Ascending aorta (tissue), 2 donors: Measurements from ENCODE around the gene CFAP52. TPM values are rescaled to one million over a fixed set of nuclear protein-coding genes. Genes with fewer than 3 reads are reported as not detected.

Source experiments
- DNase-seq, 2 donors: peaks; one replicate each; pipeline ENCODE4 v3.0.0-alpha.2; 2019; ENCODE audit warnings: low spot score in 2 of 2
- H3K27ac ChIP-seq, 2 donors: fragments of 200-600 bp; sonication (generic); one replicate each; pipeline ENCODE4 v1.5.1; 2016 to 2017; ENCODE audit warnings: mild to moderate bottlenecking in 1 of 2
- H3K27me3 ChIP-seq: fragments of 200-600 bp; sonication (generic); one replicate; pipeline ENCODE4 v1.5.1; 2017
- H3K36me3 ChIP-seq, 2 donors: fragments of 200-600 bp; sonication (generic); one replicate each; pipeline ENCODE4 v1.5.1; 2016
- H3K4me1 ChIP-seq, 2 donors: fragments of 200-600 bp; sonication (generic); one replicate each; pipeline ENCODE4 v1.5.1; 2016 to 2017; ENCODE audit warnings: mild to moderate bottlenecking in 1 of 2
- H3K4me3 ChIP-seq, 2 donors: fragments of 200-600 bp; sonication (generic); one replicate each; pipeline ENCODE4 v1.5.1; 2016 to 2017; ENCODE audit warnings: mild to moderate bottlenecking in 1 of 2
- H3K9me3 ChIP-seq, 2 donors: fragments of 200-600 bp; sonication (generic); one replicate each; pipeline ENCODE4 v1.5.1; 2016
- intact Hi-C: fragments of 100-400 bp; cut with DNase I; formaldehyde crosslinking; loops from one replicate; pipeline ENCODE4 v1.15.1; 2023
- total RNA-seq: library from RNA; depleted of rRNA; stranded (reverse); fragments of >200 nt; gene quantifications from one replicate; pipeline ENCODE4 v1.1.0, GENCODE V29; 2016
- TF ChIP-seq, protein P1 (sequence below), 3 experiments: fragments of 200-600 bp in 2 of 3; fragments of 450-650 bp in 1 of 3; sonication (generic) in 2 of 3; IDR thresholded peaks; one replicate each; pipeline ENCODE4 v1.5.1; 2016 to 2019; ENCODE audit warnings: antibody characterized with exemption in 3 of 3, mild to moderate bottlenecking in 1 of 3, moderate library complexity in 1 of 3

Gene CFAP52
- total RNA-seq, 1 donor from 2014 or later, result not detected

DNA sequence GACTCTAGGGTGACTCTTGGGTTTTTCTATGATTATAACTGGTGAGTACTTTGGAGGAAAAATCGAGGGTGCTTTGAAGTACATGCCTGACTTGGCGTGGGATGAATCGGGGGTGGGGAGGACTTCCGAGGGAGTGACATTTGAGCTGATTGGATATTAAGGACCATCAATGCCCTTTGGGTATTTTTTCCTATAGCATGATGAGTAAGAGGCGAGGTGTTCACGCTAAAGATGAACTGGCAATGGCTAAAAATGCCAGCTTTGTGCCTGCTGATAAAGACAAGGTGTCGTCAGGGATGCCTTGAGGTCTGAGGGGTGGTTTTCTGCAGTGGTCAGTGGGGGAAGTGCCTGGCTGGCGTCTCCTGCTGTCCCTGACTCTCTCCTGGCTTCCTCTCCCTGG, 94.2 kb downstream of the CFAP52 start:
- Histone ChIP-seq H3K4me1 (no peaks in the 10 kb centered on the region), H3K9me3 (no peaks in the 10 kb centered on the region), H3K27me3 (no peaks in the 10 kb centered on the region), H3K27ac (no peak overlapping the region), H3K36me3 (no peaks in the 10 kb centered on the region), H3K4me3 (no peak overlapping the region)
- no peak for DNase-seq
- TF ChIP-seq, protein P1, sequence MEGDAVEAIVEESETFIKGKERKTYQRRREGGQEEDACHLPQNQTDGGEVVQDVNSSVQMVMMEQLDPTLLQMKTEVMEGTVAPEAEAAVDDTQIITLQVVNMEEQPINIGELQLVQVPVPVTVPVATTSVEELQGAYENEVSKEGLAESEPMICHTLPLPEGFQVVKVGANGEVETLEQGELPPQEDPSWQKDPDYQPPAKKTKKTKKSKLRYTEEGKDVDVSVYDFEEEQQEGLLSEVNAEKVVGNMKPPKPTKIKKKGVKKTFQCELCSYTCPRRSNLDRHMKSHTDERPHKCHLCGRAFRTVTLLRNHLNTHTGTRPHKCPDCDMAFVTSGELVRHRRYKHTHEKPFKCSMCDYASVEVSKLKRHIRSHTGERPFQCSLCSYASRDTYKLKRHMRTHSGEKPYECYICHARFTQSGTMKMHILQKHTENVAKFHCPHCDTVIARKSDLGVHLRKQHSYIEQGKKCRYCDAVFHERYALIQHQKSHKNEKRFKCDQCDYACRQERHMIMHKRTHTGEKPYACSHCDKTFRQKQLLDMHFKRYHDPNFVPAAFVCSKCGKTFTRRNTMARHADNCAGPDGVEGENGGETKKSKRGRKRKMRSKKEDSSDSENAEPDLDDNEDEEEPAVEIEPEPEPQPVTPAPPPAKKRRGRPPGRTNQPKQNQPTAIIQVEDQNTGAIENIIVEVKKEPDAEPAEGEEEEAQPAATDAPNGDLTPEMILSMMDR (IDR thresholded peaks at IDR 0.05), result no peak
- intact Hi-C loops, result no loop called here

- H3K9me3 ChIP-seq, result no peaks in the 10 kb centered on the region
- TF ChIP-seq, protein P1 (IDR thresholded peaks at IDR 0.05), result no peak
- no peak overlapping the region for H3K27ac ChIP-seq
- DNase-seq, result no peak
- no peak overlapping the region for H3K4me3 ChIP-seq
- no peaks in the 10 kb centered on the region for H3K36me3 ChIP-seq
- intact Hi-C loops, result no loop called here
- no peaks in the 10 kb centered on the region for H3K4me1 ChIP-seq
- H3K27me3 ChIP-seq, result no peaks in the 10 kb centered on the region
Measured at GRCh38 chr17:9671559-9671958, 95.1 kb downstream of the CFAP52 start.

DNA sequence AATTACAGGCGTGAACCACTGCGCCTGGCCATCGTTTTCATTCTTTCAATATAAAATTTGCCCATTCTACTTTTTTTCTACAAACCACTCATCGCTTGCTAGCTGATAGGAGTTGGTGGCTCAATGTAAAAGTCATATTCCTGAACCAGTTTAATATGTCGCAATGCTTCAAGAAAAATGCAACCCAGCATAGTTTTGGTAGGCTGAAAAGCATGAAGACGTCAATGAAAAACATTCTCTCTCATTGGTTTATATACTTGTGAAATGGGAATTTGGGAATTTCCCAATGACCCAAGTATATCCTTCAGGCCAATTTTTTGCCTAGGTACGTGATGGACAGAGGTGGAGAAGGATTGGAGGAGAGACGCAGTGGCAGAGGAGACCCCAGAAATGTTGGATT, 95.8 kb downstream of the CFAP52 start:
- Histone ChIP-seq H3K36me3 (no peaks in the 10 kb centered on the region), H3K27me3 (no peaks in the 10 kb centered on the region), H3K4me3 (no peak overlapping the region), H3K9me3 (no peaks in the 10 kb centered on the region), H3K27ac (no peak overlapping the region), H3K4me1 (no peaks in the 10 kb centered on the region)
- DNase-seq, result no peak
- intact Hi-C loops, result no loop called here
- TF ChIP-seq, protein P1 (IDR thresholded peaks at IDR 0.05), result no peak

GRCh38 chr17:9672691-9673090, 96.2 kb downstream of the CFAP52 start:
- Histone ChIP-seq H3K27me3 (no peaks in the 10 kb centered on the region), H3K9me3 (no peaks in the 10 kb centered on the region), H3K36me3 (no peaks in the 10 kb centered on the region), H3K4me3 (no peak overlapping the region), H3K4me1 (no peaks in the 10 kb centered on the region), H3K27ac (no peak overlapping the region)
- intact Hi-C loops, result no loop called here
- no peak for DNase-seq
- TF ChIP-seq, protein P1 (IDR thresholded peaks at IDR 0.05), result no peak

- peaks cover 9% of the 10 kb centered on the region in 2 donors for H3K9me3 ChIP-seq
- no peaks in the 10 kb centered on the region for H3K27me3 ChIP-seq
- H3K27ac ChIP-seq, result no peak overlapping the region
- H3K4me3 ChIP-seq, result no peak overlapping the region
- H3K4me1 ChIP-seq, result no peaks in the 10 kb centered on the region
- TF ChIP-seq, protein P1 (IDR thresholded peaks at IDR 0.05), result no peak
- no peaks in the 10 kb centered on the region for H3K36me3 ChIP-seq
- intact Hi-C loops, result no loop called here
- no peak for DNase-seq
Measured at GRCh38 chr17:9676084-9676483, 99.6 kb downstream of the CFAP52 start.

DNA sequence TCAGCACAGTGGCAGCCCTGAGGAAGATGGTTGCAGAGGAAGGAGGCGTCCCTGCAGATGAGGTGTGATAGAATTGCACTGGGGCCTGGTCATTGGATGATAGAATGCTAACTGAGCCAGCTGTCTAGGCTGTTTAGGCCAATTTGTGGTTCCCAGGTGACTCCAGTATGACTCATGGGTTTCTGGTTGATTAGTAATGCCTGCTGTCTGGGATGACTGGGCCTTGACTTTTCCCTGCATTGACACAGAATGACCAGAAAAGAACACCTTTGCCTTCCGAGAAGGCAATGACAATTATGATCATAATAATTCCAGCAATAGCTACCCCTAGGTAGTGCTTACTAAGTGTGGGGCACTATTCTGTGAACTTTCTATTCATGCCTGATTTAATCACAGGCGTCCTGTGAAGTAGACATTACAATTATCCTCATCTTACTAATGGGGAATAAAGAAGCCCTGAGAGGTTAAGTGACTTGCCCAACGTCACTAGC, 100.4 kb downstream of the CFAP52 start:
- Histone ChIP-seq H3K4me1 (no peaks in the 10 kb centered on the region), H3K36me3 (no peaks in the 10 kb centered on the region), H3K4me3 (no peak overlapping the region), H3K9me3 (peaks cover 9% of the 10 kb centered on the region in 2 donors), H3K27me3 (no peaks in the 10 kb centered on the region), H3K27ac (no peak overlapping the region)
- TF ChIP-seq, protein P1 (IDR thresholded peaks at IDR 0.05), result no peak
- intact Hi-C loops, result no loop called here
- no peak for DNase-seq
